ENCODE measurements around the gene DACT3. TPM values are rescaled to one million over a fixed set of nuclear protein-coding genes. Genes with fewer than 3 reads are reported as not detected.
A peak's percentile ranks its signal among the peaks of the same experiment; 100 is the strongest.

DACT3 gene
- total RNA-seq, 1 experiment from 2014 or later = not detected

DNA sequence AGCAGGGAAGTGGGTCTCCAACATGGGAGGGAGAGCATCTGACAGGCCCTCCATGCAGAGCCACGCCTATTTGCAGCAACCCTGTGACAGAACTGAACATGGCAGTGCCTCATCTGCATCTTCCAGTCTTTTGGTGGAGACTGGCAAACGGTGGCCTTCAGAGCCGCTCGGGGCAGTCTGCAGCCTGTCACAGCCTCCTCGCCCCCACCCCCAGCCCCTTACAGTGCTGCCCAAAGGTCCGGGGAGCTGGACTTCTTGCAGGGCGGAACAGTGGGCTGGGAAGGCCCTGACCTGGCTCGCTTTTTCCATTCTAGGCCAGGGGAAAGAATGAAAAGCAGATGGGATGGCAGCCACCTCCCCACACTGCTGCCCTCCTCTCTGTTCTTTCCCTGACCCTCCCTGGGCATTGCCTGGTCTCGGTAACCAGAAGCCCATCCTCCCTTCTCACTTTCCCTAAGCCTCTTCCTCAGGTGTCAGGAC, 57.2 kb downstream of the DACT3 start:
- Mint-ChIP-seq H3K36me3 (ENCODE audit: insufficient read depth, unreplicated experiment) (peaks cover 40% of the 10 kb centered on the region), H3K27ac (ENCODE audit: unreplicated experiment) (no peak overlapping the region), H3K9me3 (ENCODE audit: low read depth, unreplicated experiment) (no peaks in the 10 kb centered on the region), H3K4me3 (ENCODE audit: low read depth, unreplicated experiment) (peak overlapping the region; percentile 98), H3K27me3 (ENCODE audit: unreplicated experiment) (no peaks in the 10 kb centered on the region), H3K4me1 (ENCODE audit: low read depth, unreplicated experiment) (peaks cover 23% of the 10 kb centered on the region)
- intact Hi-C loops (cut with micrococcal nuclease; ENCODE audit: unreplicated experiment) = no loop called here
- TF ChIP-seq, protein P1, sequence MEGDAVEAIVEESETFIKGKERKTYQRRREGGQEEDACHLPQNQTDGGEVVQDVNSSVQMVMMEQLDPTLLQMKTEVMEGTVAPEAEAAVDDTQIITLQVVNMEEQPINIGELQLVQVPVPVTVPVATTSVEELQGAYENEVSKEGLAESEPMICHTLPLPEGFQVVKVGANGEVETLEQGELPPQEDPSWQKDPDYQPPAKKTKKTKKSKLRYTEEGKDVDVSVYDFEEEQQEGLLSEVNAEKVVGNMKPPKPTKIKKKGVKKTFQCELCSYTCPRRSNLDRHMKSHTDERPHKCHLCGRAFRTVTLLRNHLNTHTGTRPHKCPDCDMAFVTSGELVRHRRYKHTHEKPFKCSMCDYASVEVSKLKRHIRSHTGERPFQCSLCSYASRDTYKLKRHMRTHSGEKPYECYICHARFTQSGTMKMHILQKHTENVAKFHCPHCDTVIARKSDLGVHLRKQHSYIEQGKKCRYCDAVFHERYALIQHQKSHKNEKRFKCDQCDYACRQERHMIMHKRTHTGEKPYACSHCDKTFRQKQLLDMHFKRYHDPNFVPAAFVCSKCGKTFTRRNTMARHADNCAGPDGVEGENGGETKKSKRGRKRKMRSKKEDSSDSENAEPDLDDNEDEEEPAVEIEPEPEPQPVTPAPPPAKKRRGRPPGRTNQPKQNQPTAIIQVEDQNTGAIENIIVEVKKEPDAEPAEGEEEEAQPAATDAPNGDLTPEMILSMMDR (IDR thresholded peaks at IDR 0.05; ENCODE audit: unreplicated experiment) = no peak
- no peak for DNase-seq
- CTCF ChIA-PET = interaction anchor here (0.9 to 2.0 kb wide), 3 partner anchors 8 to 74 kb away, joined by 3 to 11 read pairs (median 4); partner anchors contain the start of gene DACT3
- BruUV-seq (replicated peaks) = no TSS peak

DNA sequence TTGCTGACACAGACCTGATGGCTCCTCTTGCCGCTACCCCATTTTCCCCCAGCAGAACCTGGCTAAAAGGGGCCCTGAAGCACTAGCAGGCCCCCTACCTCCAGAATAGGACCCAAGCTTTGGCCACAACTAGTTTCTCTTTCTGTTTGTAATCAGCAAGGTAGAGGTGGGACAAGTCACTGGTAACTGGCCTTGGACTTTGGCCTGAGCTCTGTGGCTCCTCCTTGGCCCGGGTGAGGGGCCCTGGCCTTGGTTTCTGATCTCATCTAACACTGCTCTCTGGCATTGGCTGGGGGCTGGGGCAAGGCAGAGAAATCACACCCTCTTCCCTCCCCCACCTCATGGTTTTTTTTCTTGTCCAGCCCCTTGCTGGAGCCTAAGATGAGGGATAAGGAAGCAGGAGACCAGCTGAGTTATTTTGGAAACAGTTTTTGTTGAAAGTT, 57.8 kb downstream of the DACT3 start:
- no peaks in the 10 kb centered on the region for H3K9me3 Mint-ChIP-seq (ENCODE audit: low read depth, unreplicated experiment)
- peak overlapping the region; percentile 98 for H3K4me3 Mint-ChIP-seq (ENCODE audit: low read depth, unreplicated experiment)
- CTCF ChIA-PET = interaction anchor here (0.9 to 2.0 kb wide), 4 partner anchors 8 to 74 kb away, joined by 3 to 11 read pairs (median 4); partner anchors contain the start of gene DACT3
- H3K4me1 Mint-ChIP-seq (ENCODE audit: low read depth, unreplicated experiment) = peaks cover 23% of the 10 kb centered on the region
- no peaks in the 10 kb centered on the region for H3K27me3 Mint-ChIP-seq (ENCODE audit: unreplicated experiment)
- BruUV-seq (replicated peaks) = TSS peak; percentile 14
- H3K27ac Mint-ChIP-seq (ENCODE audit: unreplicated experiment) = peak overlapping the region; percentile 100
- peak; percentile 37 for DNase-seq
- TF ChIP-seq, protein P1 (IDR thresholded peaks at IDR 0.05; ENCODE audit: unreplicated experiment) = no peak
- H3K36me3 Mint-ChIP-seq (ENCODE audit: insufficient read depth, unreplicated experiment) = peaks cover 40% of the 10 kb centered on the region
- intact Hi-C loops (cut with micrococcal nuclease; ENCODE audit: unreplicated experiment) = no loop called here

DNA sequence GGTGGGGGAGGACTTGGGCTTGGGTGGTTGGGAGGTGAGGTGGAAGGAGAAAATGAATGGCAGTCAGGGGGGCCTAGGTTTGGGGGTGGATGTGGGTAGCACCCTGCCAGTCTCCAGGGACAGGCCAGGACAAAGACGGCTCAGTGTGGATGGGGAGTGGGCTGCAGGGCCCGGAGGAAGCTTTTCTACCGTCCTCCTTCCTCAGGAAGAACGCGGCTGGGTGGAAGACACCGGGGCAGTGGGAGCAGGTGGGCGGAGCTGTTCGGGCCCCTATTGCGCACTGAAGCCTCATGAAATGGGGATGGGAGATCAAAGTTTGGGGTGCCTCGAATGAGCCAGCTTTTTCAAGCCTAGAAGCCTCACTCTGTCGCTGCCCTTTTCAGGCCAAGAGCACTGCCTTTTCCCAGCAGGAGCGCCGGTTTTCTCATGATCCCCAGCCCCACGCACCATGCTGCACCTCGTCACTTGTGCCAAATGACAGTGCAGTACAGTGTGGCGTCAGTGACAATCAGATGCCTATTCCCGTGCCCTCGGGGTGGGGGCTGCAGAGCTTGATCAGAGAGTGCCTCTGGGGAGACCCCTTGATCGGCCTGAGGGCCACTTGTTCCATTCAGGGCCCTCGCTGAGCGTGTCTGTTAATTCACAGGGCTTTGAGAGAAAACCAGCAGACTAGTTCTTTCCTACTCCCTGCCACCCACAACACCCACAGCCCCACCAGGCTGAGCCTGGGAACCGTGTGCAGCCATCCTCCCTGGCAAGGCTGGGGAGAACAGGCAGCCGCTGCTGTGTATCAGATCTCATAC, 58.4 kb downstream of the DACT3 start:
- Mint-ChIP-seq H3K9me3 (ENCODE audit: low read depth, unreplicated experiment) (no peaks in the 10 kb centered on the region), H3K27me3 (ENCODE audit: unreplicated experiment) (no peaks in the 10 kb centered on the region), H3K4me1 (ENCODE audit: low read depth, unreplicated experiment) (peaks cover 23% of the 10 kb centered on the region), H3K27ac (ENCODE audit: unreplicated experiment) (peak overlapping the region; percentile 100), H3K4me3 (ENCODE audit: low read depth, unreplicated experiment) (peak overlapping the region; percentile 98), H3K36me3 (ENCODE audit: insufficient read depth, unreplicated experiment) (peaks cover 40% of the 10 kb centered on the region)
- intact Hi-C loops (cut with micrococcal nuclease; ENCODE audit: unreplicated experiment) = no loop called here
- CTCF ChIA-PET = interaction anchor here (0.6 to 3.2 kb wide), 6 partner anchors 9 to 210 kb away, joined by 3 to 21 read pairs (median 4); partner anchors contain the start of gene DACT3
- TF ChIP-seq, protein P1 (IDR thresholded peaks at IDR 0.05; ENCODE audit: unreplicated experiment) = no peak
- BruUV-seq (replicated peaks) = no TSS peak
- DNase-seq = no peak

DNA sequence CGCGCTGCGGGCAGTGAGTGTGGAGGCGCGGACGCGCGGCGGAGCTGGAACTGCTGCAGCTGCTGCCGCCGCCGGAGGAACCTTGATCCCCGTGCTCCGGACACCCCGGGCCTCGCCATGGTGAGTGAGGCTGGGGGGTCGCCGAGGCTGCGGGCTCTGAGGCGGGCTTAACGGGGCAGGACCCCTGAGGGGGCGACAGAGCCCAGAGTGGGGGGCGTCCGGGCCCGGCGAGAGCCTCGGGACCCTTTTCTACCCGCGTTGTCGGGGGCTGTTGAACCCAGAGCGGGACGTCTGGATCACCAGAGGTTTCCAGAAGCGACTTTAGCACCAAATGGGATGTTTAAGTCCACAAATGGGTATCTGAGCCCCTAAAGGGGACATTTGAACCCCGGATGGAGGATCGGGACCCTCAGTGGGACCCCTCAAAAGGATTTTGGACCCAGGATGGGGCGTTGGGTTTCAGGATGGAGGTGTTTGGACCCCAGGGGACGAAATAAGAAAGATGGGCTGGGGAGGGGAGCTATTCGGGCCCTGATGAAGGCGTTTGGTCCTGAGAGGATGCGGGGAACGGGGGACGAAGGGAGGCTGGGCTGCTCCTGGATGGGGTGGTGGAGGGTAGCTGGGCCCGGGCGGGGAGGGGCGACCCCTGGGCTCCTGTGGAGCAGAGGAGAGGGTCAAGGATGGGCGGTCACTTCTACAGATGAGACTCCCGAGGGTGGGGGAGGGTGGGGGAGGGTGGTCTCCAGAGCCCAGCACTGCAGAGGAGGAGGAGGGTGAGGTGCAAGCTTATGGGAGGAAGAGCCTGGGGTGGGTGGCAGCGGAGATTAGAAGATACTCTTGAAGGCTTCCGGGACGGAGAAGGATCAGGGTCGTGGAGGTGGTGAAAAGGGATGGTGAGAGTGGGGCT, 59.4 kb downstream of the DACT3 start, which contains the start of gene CALM3:
Gene CALM3 (plus strand): TSS at position 13 of the 907 bp plus-strand sequence. CDS start 105 bp downstream, at position 118.
- no TSS peak for BruUV-seq (replicated peaks)
- CTCF ChIA-PET = interaction anchor here (0.6 to 3.2 kb wide), 10 partner anchors 13 to 209 kb away, joined by 3 to 21 read pairs (median 3); partner anchors contain the start of gene DACT3
- Mint-ChIP-seq H3K27ac (ENCODE audit: unreplicated experiment) (peak within 1 kb of the TSS; percentile 100), H3K36me3 (ENCODE audit: insufficient read depth, unreplicated experiment) (peaks cover 40% of the 10 kb centered on the region), H3K9me3 (ENCODE audit: low read depth, unreplicated experiment) (no peaks in the 10 kb centered on the region), H3K4me1 (ENCODE audit: low read depth, unreplicated experiment) (peaks cover 23% of the 10 kb centered on the region), H3K4me3 (ENCODE audit: low read depth, unreplicated experiment) (peak within 1 kb of the TSS; percentile 98), H3K27me3 (ENCODE audit: unreplicated experiment) (no peaks in the 10 kb centered on the region)
- intact Hi-C loops (cut with micrococcal nuclease; ENCODE audit: unreplicated experiment) = no loop called here
- DNase-seq = no peak
- TF ChIP-seq, protein P1 (IDR thresholded peaks at IDR 0.05; ENCODE audit: unreplicated experiment) = no peak
